HG03280 (cell line): Measurements from ENCODE around the gene SPG7.

ENCODE experiments used
- ATAC-seq: cut with Tn5 transposase; IDR thresholded peaks from one replicate; pipeline ENCODE4 v1.9.1; 2021; ENCODE audit warnings: mild to moderate bottlenecking, moderate library complexity; ENCODE audit not compliant: unreplicated experiment

SPG7 gene

GRCh38 chr16:89545044-89545830, 37.0 kb downstream of the SPG7 start:
- no peak for ATAC-seq

GRCh38 chr16:89545831-89546574, 37.8 kb downstream of the SPG7 start:
- ATAC-seq: no peak

GRCh38 chr16:89546781-89547180, 38.6 kb downstream of the SPG7 start:
- no peak for ATAC-seq

GRCh38 chr16:89547291-89547690, 39.1 kb downstream of the SPG7 start:
- no peak for ATAC-seq

- ATAC-seq: no peak
These were observed 39.7 kb downstream of the SPG7 start for GRCh38 chr16:89547860-89548259.

GRCh38 chr16:89548344-89549006, 40.3 kb downstream of the SPG7 start:
- ATAC-seq: no peak

GRCh38 chr16:89549007-89549700, 41.0 kb downstream of the SPG7 start:
- ATAC-seq: no peak

GRCh38 chr16:89550421-89551007, 42.3 kb downstream of the SPG7 start:
- no peak for ATAC-seq

GRCh38 chr16:89552329-89552728, 44.1 kb downstream of the SPG7 start:
- ATAC-seq: no peak

- no peak for ATAC-seq
These were observed 44.7 kb downstream of the SPG7 start for GRCh38 chr16:89552913-89553312.

GRCh38 chr16:89553733-89554132, 45.5 kb downstream of the SPG7 start:
- no peak for ATAC-seq

- ATAC-seq: no peak
These were observed 46.1 kb downstream of the SPG7 start for GRCh38 chr16:89554343-89554742.

GRCh38 chr16:89555265-89555664, 47.1 kb downstream of the SPG7 start:
- ATAC-seq: no peak

GRCh38 chr16:89555780-89556179, 47.6 kb downstream of the SPG7 start:
- ATAC-seq: no peak

- ATAC-seq: no peak
These were observed 48.8 kb downstream of the SPG7 start for GRCh38 chr16:89556750-89557689.

GRCh38 chr16:89557690-89558490, 49.7 kb downstream of the SPG7 start:
- ATAC-seq: no peak

- ATAC-seq: peak; percentile 89
These were observed 52.4 kb downstream of the SPG7 start, which contains the start of gene RPL13 for GRCh38 chr16:89560378-89561141. TSS of gene RPL13 (plus strand) at chr16:89560682. CDS start at chr16:89560960, 278 bp downstream.
